H1 (cell line): ENCODE results near the gene PBX1. TPM values are rescaled to one million over a fixed set of nuclear protein-coding genes. Genes with fewer than 3 reads are reported as not detected.

Experiments used
- CTCF ChIA-PET: fragments of 300-600 bp; sonication (Branson Sonifier 250); formaldehyde crosslinking; loops from one replicate; lab custom pipeline; 2021; ENCODE audit not compliant: partially characterized antibody; lab: Charles Lee
- POLR2A ChIA-PET: fragments of 300-600 bp; sonication (Branson Sonifier 250); formaldehyde crosslinking; loops from one replicate; lab custom pipeline; 2021; ENCODE audit warnings: inconsistent platforms; ENCODE audit not compliant: partially characterized antibody; lab: Charles Lee
- DNase-seq, 2 experiments: peaks; one replicate each; pipeline versions ENCODE4 v3.0.0 to v3.0.0-alpha.2; 2010 to 2022; ENCODE audit warnings: low spot score in 2 of 2, low read depth in 1 of 2, mixed read lengths in 1 of 2
- FAIRE-seq: peaks from 2 replicates; lab custom pipeline; 2011; peaks lifted over from hg19 to GRCh38; lab: Jason Lieb, UNC
- H2AFZ ChIP-seq: 2 replicates; pipeline ENCODE4 v1.8.1; 2012; ENCODE audit warnings: low read length, inconsistent platforms
- H2AK5ac ChIP-seq: 2 replicates; pipeline ENCODE4 v1.6.1; 2013; ENCODE audit warnings: low read depth, low read length
- H2BK120ac ChIP-seq: replicated peaks from 2 replicates; pipeline ENCODE3; 2013; ENCODE audit warnings: low read depth, low read length, inconsistent platforms
- H2BK12ac ChIP-seq: 2 replicates; pipeline ENCODE4 v1.6.1; 2013; ENCODE audit warnings: low read depth, low read length
- H2BK15ac ChIP-seq: 2 replicates; pipeline ENCODE4 v1.6.1; 2013; ENCODE audit warnings: low read length
- H2BK20ac ChIP-seq: 2 replicates; pipeline ENCODE4 v1.6.1; 2013; ENCODE audit warnings: low read length
- H2BK5ac ChIP-seq: 2 replicates; pipeline ENCODE4 v1.6.1; 2013; ENCODE audit warnings: low read depth, low read length
- H3K14ac ChIP-seq: 2 replicates; pipeline ENCODE4 v1.6.1; 2013; ENCODE audit warnings: inconsistent platforms; ENCODE audit not compliant: insufficient read length
- H3K18ac ChIP-seq: 2 replicates; pipeline ENCODE4 v1.6.1; 2013; ENCODE audit warnings: low read length; ENCODE audit errors: extremely low read depth
- H3K23ac ChIP-seq: 2 replicates; pipeline ENCODE4 v1.6.1; 2013; ENCODE audit warnings: inconsistent platforms; ENCODE audit not compliant: insufficient read length
- H3K23me2 ChIP-seq: 2 replicates; pipeline ENCODE4 v1.6.1; 2013; ENCODE audit warnings: low read depth, low read length
- H3K27ac ChIP-seq: 2 replicates; pipeline ENCODE4 v1.6.1; 2011; ENCODE audit warnings: low read depth, low read length, inconsistent platforms
- H3K27me3 ChIP-seq, 4 experiments: replicated peaks in 1 of 4; 1 replicate in 1 of 4; 2 replicates in 3 of 4; pipeline versions ENCODE4 v1.6.1 to v1.8.1; 2011 to 2013; ENCODE audit warnings: low read length in 3 of 4, mild to moderate bottlenecking in 3 of 4, inconsistent platforms in 2 of 4, mixed read lengths in 2 of 4, moderate library complexity in 1 of 4; ENCODE audit not compliant: control insufficient read depth in 3 of 4, insufficient read depth in 3 of 4; ENCODE audit errors: extremely low read depth in 1 of 4
- H3K36me3 ChIP-seq, 4 experiments: 2 replicates each; pipeline versions ENCODE4 v1.6.1 to v1.8.1; 2011 to 2013; ENCODE audit warnings: mild to moderate bottlenecking in 4 of 4, low read length in 3 of 4, moderate library complexity in 2 of 4, control low read depth in 1 of 4, inconsistent platforms in 1 of 4; ENCODE audit not compliant: insufficient read depth in 4 of 4, control insufficient read depth in 2 of 4
- H3K4ac ChIP-seq: replicated peaks from 2 replicates; pipeline ENCODE3; 2013; ENCODE audit warnings: low read length, low read depth, mixed read lengths, inconsistent platforms; ENCODE audit not compliant: insufficient read length
- H3K4me1 ChIP-seq, 4 experiments: replicated peaks in 1 of 4; 1 replicate in 1 of 4; 2 replicates in 3 of 4; pipeline versions ENCODE4 v1.6.1 to v1.8.1; 2011 to 2013; ENCODE audit warnings: low read length in 3 of 4, inconsistent platforms in 2 of 4, mixed read lengths in 1 of 4; ENCODE audit not compliant: insufficient read depth in 4 of 4, control insufficient read depth in 3 of 4
- H3K4me2 ChIP-seq, 2 experiments: 2 replicates each; pipeline versions ENCODE4 v1.6.1 to v1.8.1; 2011 to 2013; ENCODE audit warnings: low read depth in 2 of 2, low read length in 2 of 2, control low read depth in 1 of 2, inconsistent platforms in 1 of 2, mild to moderate bottlenecking in 1 of 2; ENCODE audit not compliant: insufficient read depth in 1 of 2
- H3K4me3 ChIP-seq, 4 experiments: fragments of 200-600, 300-600 bp in 1 of 4; sonication (generic), shearing (Covaris generic), sonication (Bioruptor Twin) in 1 of 4; 2 replicates each; pipeline versions ENCODE4 v1.5.1 to v1.8.1; 2011 to 2016; ENCODE audit warnings: low read length in 4 of 4, low read depth in 3 of 4, control low read depth in 2 of 4, inconsistent platforms in 2 of 4, mild to moderate bottlenecking in 2 of 4, mixed read lengths in 1 of 4, moderate library complexity in 1 of 4; ENCODE audit not compliant: insufficient read depth in 2 of 4; ENCODE audit errors: extremely low read depth in 1 of 4
- H3K56ac ChIP-seq: replicated peaks from 2 replicates; pipeline ENCODE3; 2013; ENCODE audit warnings: low read depth, mild to moderate bottlenecking, mixed read lengths, low read length, inconsistent platforms; ENCODE audit not compliant: insufficient read length
- H3K79me1 ChIP-seq: 2 replicates; pipeline ENCODE4 v1.6.1; 2013; ENCODE audit warnings: low read depth, low read length, control low read depth
- H3K79me2 ChIP-seq, 2 experiments: 2 replicates each; pipeline versions ENCODE4 v1.6.1 to v1.8.1; 2012 to 2013; ENCODE audit warnings: low read length in 2 of 2, mild to moderate bottlenecking in 2 of 2, inconsistent platforms in 1 of 2; ENCODE audit not compliant: insufficient read depth in 2 of 2, control insufficient read depth in 1 of 2
- H3K9ac ChIP-seq, 4 experiments: replicated peaks in 1 of 4; 1 replicate in 1 of 4; 2 replicates in 3 of 4; pipeline versions ENCODE4 v1.6.1 to v1.8.1; 2011 to 2013; ENCODE audit warnings: low read depth in 3 of 4, low read length in 3 of 4, control low read depth in 2 of 4, mild to moderate bottlenecking in 2 of 4, moderate library complexity in 2 of 4, inconsistent platforms in 1 of 4; ENCODE audit errors: extremely low read depth in 1 of 4
- H3K9me3 ChIP-seq, 2 experiments: 2 replicates each; pipeline versions ENCODE4 v1.6.1 to v1.8.1; 2012 to 2013; ENCODE audit warnings: mild to moderate bottlenecking in 2 of 2, moderate library complexity in 2 of 2, control low read depth in 1 of 2, inconsistent platforms in 1 of 2, low read depth in 1 of 2, low read length in 1 of 2, mixed read lengths in 1 of 2; ENCODE audit not compliant: insufficient read depth in 2 of 2
- H4K20me1 ChIP-seq, 2 experiments: replicated peaks in 1 of 2; 2 replicates each; pipeline versions ENCODE3 to v1.8.1; 2011 to 2013; ENCODE audit warnings: inconsistent platforms in 2 of 2, low read length in 2 of 2, mild to moderate bottlenecking in 1 of 2; ENCODE audit not compliant: insufficient read depth in 2 of 2, control insufficient read depth in 1 of 2
- H4K5ac ChIP-seq: 2 replicates; pipeline ENCODE4 v1.6.1; 2013; ENCODE audit warnings: low read length, low read depth, mixed read lengths, inconsistent platforms; ENCODE audit not compliant: insufficient read length
- H4K8ac ChIP-seq: 2 replicates; pipeline ENCODE4 v1.8.0; 2013; ENCODE audit warnings: mild to moderate bottlenecking, moderate library complexity, low read length, inconsistent platforms; ENCODE audit not compliant: insufficient read depth; ENCODE audit errors: extremely low read depth
- H4K91ac ChIP-seq: replicated peaks from 2 replicates; pipeline ENCODE3; 2013; ENCODE audit warnings: low read length, mixed read lengths, inconsistent platforms; ENCODE audit not compliant: insufficient read length
- BACH1 ChIP-seq: IDR thresholded peaks from 2 replicates; pipeline ENCODE4 v1.6.1; 2012; ENCODE audit warnings: low read length, improper control_type of control experiment
- CHD2 ChIP-seq: IDR thresholded peaks from 2 replicates; pipeline ENCODE4 v1.6.1; 2012; ENCODE audit warnings: low read length, improper control_type of control experiment
- MAX ChIP-seq: IDR thresholded peaks from 2 replicates; pipeline ENCODE4 v1.6.1; 2012; ENCODE audit warnings: inconsistent platforms
- RBBP5 ChIP-seq: IDR thresholded peaks from 2 replicates; pipeline ENCODE4 v1.7.1; 2012; ENCODE audit warnings: low read depth, mild to moderate bottlenecking, inconsistent platforms, low read length, moderate library complexity, borderline replicate concordance
- RXRA ChIP-seq: IDR thresholded peaks from 2 replicates; pipeline ENCODE4 v1.6.1; 2011; ENCODE audit warnings: low read depth, mild to moderate bottlenecking, low read length, moderate library complexity; ENCODE audit not compliant: insufficient read depth
- SRF ChIP-seq: IDR thresholded peaks from 2 replicates; pipeline ENCODE4 v1.6.1; 2011; ENCODE audit warnings: mild to moderate bottlenecking, low read depth, low read length, moderate library complexity
- TAF7 ChIP-seq: optimal IDR thresholded peaks from 2 replicates; pipeline ENCODE3; 2011; ENCODE audit warnings: low read depth, mild to moderate bottlenecking, inconsistent platforms, low read length, moderate library complexity, borderline replicate concordance
- YY1 ChIP-seq: IDR thresholded peaks from 2 replicates; pipeline ENCODE4 v1.6.1; 2011; ENCODE audit warnings: low read depth, mild to moderate bottlenecking, low read length
- WGBS, 2 experiments: shearing (Covaris generic) in 1 of 2; methylation state at CpG; one replicate each; pipeline versions ENCODE4 v1.1.6 to v1.1.7; 2013 to 2015; ENCODE audit warnings: low lambda C conversion rate in 2 of 2, mixed read lengths in 2 of 2, inconsistent platforms in 1 of 2, low coverage in 1 of 2, missing lambda C conversion rate in 1 of 2; ENCODE audit not compliant: insufficient replicate concordance in 2 of 2, insufficient coverage in 1 of 2, insufficient read length in 1 of 2; ENCODE audit errors: extremely low coverage in 1 of 2, missing lambda C conversion rate in 1 of 2; 5-methylcytosine and 5-hydroxymethylcytosine counted together
- polyA plus RNA-seq, 7 experiments: library from polyadenylated mRNA; depleted of rRNA in 3 of 7; stranded (reverse) in 5 of 7; unstranded in 2 of 7; fragments of >200 nt in 5 of 7; fragments of 200-250 nt in 2 of 7; gene quantifications; 1 replicate in 5 of 7; 2 replicates in 1 of 7; 4 replicates in 1 of 7; pipeline versions ENCODE4 v1.2.1 to v1.2.3, GENCODE V29; 2011 to 2013; ENCODE audit warnings: missing spikeins in 2 of 7, mixed read lengths in 2 of 7
- total RNA-seq: library from RNA; stranded (reverse); fragmentation: NEBNext Ultra II Directional; extraction: Animal tissue kit (Norgen Biotek cat#: 25700); gene quantifications from 2 replicates; pipeline ENCODE4 v1.2.1, GENCODE V29; 2021
- TF ChIP-seq, protein P1 (sequence below): IDR thresholded peaks from 2 replicates; pipeline ENCODE4 v1.6.1; 2011; ENCODE audit warnings: low read depth, mild to moderate bottlenecking, low read length; ENCODE audit not compliant: insufficient read depth
- TF ChIP-seq, protein P2 (sequence below): IDR thresholded peaks from 2 replicates; pipeline ENCODE4 v1.6.1; 2012; ENCODE audit warnings: inconsistent platforms

PBX1 gene
- total and polyA plus RNA-seq, 2 of the 8 experiments (the other 6 are each of a cell fraction or from before 2014, with no cell fraction given): 87.4 to 124 TPM

GRCh38 chr1:164858096-164858632 lies 299.2 kb downstream of the PBX1 start:
- Histone ChIP-seq H3K23ac (no peak overlapping the region), H3K56ac (no peak overlapping the region), H3K4ac (no peak overlapping the region), H2BK15ac (no peak overlapping the region), H3K9me3 (no peaks in the 10 kb centered on the region), H2AK5ac (no peak overlapping the region), H3K79me2 (no peaks in the 10 kb centered on the region), H4K8ac (no peak overlapping the region), H3K4me2 (no peak overlapping the region), H2BK20ac (no peak overlapping the region), H2BK120ac (no peak overlapping the region), H2BK12ac (no peak overlapping the region), H3K36me3 (no peaks in the 10 kb centered on the region; a peak in 1 of 8 replicates), H3K23me2 (no peaks in the 10 kb centered on the region), H4K91ac (no peak overlapping the region), H2BK5ac (no peak overlapping the region), H3K18ac (no peak overlapping the region), H3K79me1 (no peaks in the 10 kb centered on the region), H3K4me1 (peaks cover 0 to 4% (median 0%) of the 10 kb centered on the region in 4 experiments; a peak in 1 of 7 replicates), H3K27ac (no peak overlapping the region), H3K4me3 (no peak overlapping the region), H3K27me3 (no peaks in the 10 kb centered on the region; a peak in 1 of 7 replicates), H4K5ac (no peak overlapping the region), H3K9ac (no peak overlapping the region), H3K14ac (no peak overlapping the region), H4K20me1 (no peaks in the 10 kb centered on the region), H2AFZ (no peak overlapping the region)
- CTCF ChIA-PET: no interaction called here
- POLR2A ChIA-PET: no interaction called here
- FAIRE-seq (no peak), DNase-seq (no peak)
- 95% methylated on average over 2 of the region's 2 CpGs; no CpG with 5 or more reads in 1 of the 2 experiments for WGBS, 2 experiments
- TF ChIP-seq TAF7 (no peak), CHD2 (no peak), YY1 (no peak), SRF (no peak), BACH1 (no peak), MAX (no peak), RBBP5 (no peak), RXRA (no peak)
- TF ChIP-seq, protein P1, sequence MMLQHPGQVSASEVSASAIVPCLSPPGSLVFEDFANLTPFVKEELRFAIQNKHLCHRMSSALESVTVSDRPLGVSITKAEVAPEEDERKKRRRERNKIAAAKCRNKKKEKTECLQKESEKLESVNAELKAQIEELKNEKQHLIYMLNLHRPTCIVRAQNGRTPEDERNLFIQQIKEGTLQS: no peak
- TF ChIP-seq, protein P2, sequence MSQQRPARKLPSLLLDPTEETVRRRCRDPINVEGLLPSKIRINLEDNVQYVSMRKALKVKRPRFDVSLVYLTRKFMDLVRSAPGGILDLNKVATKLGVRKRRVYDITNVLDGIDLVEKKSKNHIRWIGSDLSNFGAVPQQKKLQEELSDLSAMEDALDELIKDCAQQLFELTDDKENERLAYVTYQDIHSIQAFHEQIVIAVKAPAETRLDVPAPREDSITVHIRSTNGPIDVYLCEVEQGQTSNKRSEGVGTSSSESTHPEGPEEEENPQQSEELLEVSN: no peak
